GM18870 (cell line): ENCODE data around the gene XYLB.
"Not testable (repeated sequence)": the region's sequence is repeated elsewhere in the genome, so short reads cannot be mapped to it uniquely, and the experiment has no call there.

Source experiments
- ATAC-seq: cut with Tn5 transposase; IDR thresholded peaks from one replicate; pipeline ENCODE4 v1.9.1; 2021; ENCODE audit warnings: moderate library complexity; ENCODE audit not compliant: unreplicated experiment

Gene XYLB

GRCh38 chr3:38346587-38347410, at the start of gene XYLB:
Gene XYLB (plus strand): TSS chr3:38346785. CDS start chr3:38346869, 84 bp downstream.
- ATAC-seq, result peak; percentile 89

- not testable (repeated sequence) for ATAC-seq
Observed at GRCh38 chr3:38297053-38297452, 49.5 kb upstream of the XYLB start.

- no peak for ATAC-seq
Observed at GRCh38 chr3:38297537-38297936, 49.0 kb upstream of the XYLB start.

- no peak for ATAC-seq
Observed at GRCh38 chr3:38297947-38298711, 48.5 kb upstream of the XYLB start.

GRCh38 chr3:38306941-38307340, 39.6 kb upstream of the XYLB start:
- no peak for ATAC-seq

GRCh38 chr3:38307599-38307998, 39.0 kb upstream of the XYLB start:
- ATAC-seq, result no peak

- ATAC-seq, result no peak
Observed at GRCh38 chr3:38308456-38308855, 38.1 kb upstream of the XYLB start.

GRCh38 chr3:38311476-38311875, 35.1 kb upstream of the XYLB start:
- ATAC-seq, result no peak

- ATAC-seq, result no peak
Observed at GRCh38 chr3:38311941-38312340, 34.6 kb upstream of the XYLB start.

GRCh38 chr3:38312356-38312755, 34.2 kb upstream of the XYLB start:
- ATAC-seq, result no peak

GRCh38 chr3:38313263-38313662, 33.3 kb upstream of the XYLB start:
- ATAC-seq, result no peak

GRCh38 chr3:38313695-38314094, 32.9 kb upstream of the XYLB start:
- no peak for ATAC-seq

- no peak for ATAC-seq
Observed at GRCh38 chr3:38314112-38314763, 32.3 kb upstream of the XYLB start.

- ATAC-seq, result no peak
Observed at GRCh38 chr3:38314764-38315487, 31.7 kb upstream of the XYLB start.

GRCh38 chr3:38315488-38316230, 30.9 kb upstream of the XYLB start:
- no peak for ATAC-seq

GRCh38 chr3:38316356-38317191, 30.0 kb upstream of the XYLB start:
- ATAC-seq, result no peak

- ATAC-seq, result no peak
Observed at GRCh38 chr3:38317192-38317759, 29.3 kb upstream of the XYLB start.

- no peak for ATAC-seq
Observed at GRCh38 chr3:38318766-38319671, 27.6 kb upstream of the XYLB start.
